Measurements from ENCODE around the gene ABCD2.
"Not testable (repeated sequence)": the region's sequence is repeated elsewhere in the genome, so short reads cannot be mapped to it uniquely, and the experiment has no call there.

ABCD2 gene

DNA sequence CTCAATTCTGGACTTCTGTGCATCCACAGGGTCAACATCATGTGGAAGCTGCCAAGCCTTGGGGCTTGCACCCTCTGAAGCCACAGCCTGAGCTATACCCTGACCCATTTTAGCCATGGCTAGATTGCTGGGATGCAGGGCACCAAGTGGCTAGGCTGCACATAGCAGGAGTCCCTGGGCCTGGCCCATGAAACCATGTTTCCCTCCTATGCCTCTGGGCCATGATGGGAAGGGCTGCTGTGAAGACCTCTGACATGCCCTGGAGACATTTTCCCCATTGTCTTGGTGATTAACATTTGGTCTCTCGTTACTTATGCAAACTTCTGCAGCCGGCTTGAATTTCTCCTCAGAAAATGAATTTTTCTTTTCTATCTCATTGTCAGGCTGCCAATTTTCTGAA, 92.6 kb downstream of the ABCD2 start:
- no peak for DNase-seq

DNA sequence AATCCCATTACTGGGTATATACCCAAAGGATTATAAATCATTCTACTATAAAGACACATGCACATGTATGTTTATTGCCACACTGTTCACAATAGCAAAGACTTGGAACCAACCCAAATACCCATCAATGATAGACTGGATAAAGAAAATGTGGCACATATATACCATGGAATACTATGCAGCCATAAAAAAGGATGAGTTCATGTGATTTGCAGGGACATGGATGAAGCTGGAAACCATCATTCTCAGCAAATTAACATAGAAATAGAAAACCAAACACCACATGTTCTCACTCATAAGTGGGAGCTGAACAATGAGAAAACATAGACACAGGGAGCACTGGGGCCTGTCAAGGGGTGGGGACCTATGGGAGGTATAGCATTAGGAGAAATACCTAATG, 97.4 kb downstream of the ABCD2 start:
- DNase-seq, result not testable (repeated sequence)

- DNase-seq, result no peak
Measured at GRCh38 chr12:39510001-39510400, 109.6 kb downstream of the ABCD2 start.

DNA sequence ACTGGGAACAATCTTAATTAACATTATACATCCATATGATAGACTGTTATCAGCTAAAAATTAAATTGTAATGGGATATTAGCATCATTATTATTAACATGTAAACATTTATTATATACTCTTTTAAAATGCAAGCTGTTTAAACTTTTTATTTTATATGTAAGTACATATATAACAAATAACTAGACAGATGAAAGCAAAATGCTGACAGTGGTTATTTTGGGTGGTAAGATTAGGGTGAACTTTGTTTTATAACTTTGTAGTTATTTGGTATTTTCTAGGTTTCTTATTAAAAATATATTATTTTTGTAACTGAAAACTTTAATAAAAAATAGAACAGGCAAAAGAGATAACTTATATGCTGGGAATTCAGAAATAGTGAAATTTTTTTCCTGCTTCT, 114.0 kb downstream of the ABCD2 start:
- DNase-seq, result no peak

DNA sequence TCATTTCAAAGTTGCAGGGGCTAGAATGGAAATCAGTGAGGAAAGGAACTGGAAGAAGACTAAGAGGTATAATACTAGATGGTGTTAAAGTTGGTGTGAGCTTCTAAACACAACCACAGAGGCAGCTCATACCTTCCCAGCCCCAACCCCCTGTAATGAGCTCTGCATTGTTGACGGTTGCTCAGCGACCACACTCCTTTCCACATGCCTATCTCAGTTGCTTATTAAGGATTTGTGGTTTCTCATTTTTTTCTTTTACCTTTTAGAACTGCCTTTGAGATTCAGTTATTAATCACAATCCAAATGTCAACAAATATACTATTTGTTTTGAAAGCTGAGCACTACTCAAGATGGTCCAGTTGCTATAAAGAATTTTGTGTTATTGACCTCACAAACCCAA, 114.6 kb downstream of the ABCD2 start:
- no peak for DNase-seq

DNA sequence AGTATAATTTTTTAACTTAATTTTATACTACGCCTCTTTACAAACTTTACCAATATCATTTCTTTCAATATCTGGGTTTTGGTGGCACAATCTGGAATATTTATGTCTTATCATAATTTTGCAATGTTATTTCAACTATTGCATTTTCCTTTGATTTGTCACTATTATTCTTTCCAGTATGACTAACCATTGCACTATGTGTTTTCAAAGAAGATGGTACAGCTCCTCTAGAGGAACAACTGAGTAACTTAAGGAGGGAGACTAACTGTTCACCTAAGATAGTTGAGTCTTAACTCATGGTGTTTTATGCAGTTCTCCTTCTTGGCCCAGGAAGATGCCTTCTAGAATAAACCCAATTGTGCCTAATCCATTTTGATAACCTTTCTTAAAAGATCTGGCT, 116.2 kb downstream of the ABCD2 start:
- DNase-seq, result no peak

DNA sequence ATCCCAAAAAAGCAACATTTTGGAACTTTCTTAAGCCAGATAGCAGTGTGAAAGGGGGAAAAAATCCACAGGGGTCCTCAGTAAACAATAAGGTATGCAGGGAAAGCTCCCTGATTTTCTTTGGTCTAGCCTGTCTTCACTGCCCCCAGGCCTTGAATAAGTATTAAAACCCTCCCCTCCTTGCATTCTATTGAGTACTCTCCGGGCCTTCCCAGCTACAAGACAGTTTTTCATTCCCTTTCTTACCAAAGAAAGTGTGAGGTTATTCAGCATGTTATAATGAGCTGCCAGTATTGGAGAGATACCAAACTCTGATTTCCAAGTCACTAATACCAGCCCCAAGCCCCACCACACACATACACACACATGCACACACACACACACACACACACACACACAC, 116.9 kb downstream of the ABCD2 start:
- no peak for DNase-seq

All from activated CD4-positive, CD25-positive, alpha-beta regulatory T cell treated with anti-CD3 and anti-CD28 coated beads, Interleukin-2, amount 50 U/mL, for 72 hours (primary cell).